Measurements from ENCODE around the gene COL23A1. TPM values are rescaled to one million over a fixed set of nuclear protein-coding genes. Genes with fewer than 3 reads are reported as not detected.

The COL23A1 gene
- total and polyA plus RNA-seq, 2 donors (not counting 1 experiment from before 2014, with no cell fraction given): 0.20 TPM; not detected in 1

DNA sequence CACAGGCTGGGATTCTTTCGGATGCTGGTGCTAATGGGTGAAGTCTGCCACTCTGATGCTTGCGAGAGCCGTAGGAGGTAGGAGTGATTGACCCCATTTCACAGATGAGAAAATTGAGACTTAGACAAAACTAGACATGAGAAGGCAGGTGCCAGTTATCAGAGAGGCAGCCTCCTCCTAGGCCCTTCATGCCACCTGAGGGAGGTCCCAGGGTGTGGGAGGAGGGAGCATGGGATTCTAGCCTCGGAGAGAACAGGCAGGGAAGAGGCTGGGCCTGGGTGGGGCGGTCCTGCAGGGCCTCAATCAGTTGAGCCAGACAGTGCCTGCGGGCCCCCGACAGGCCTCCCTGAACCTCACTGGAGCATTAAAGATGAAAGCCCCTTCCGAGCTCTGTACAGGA, 112.4 kb downstream of the COL23A1 start:
- H4K20me1 ChIP-seq (ENCODE audit: control insufficient read depth, insufficient read depth, low read length, poor library complexity, severe bottlenecking): no peaks in the 10 kb centered on the region
- H3K4me1 Mint-ChIP-seq: no peaks in the 10 kb centered on the region
- intact Hi-C loops (cut with micrococcal nuclease): no loop called here
- H3K4me3 Mint-ChIP-seq: no peak overlapping the region
- WGBS (ENCODE audit: insufficient coverage): 84% methylated on average over 6 of the region's 8 CpGs
- TF ChIP-seq EZH2 (IDR thresholded peaks at IDR 0.05; ENCODE audit: borderline replicate concordance, insufficient read depth, low read depth, low read length, poor library complexity, severe bottlenecking): no peak
- TF ChIP-seq, protein P1, sequence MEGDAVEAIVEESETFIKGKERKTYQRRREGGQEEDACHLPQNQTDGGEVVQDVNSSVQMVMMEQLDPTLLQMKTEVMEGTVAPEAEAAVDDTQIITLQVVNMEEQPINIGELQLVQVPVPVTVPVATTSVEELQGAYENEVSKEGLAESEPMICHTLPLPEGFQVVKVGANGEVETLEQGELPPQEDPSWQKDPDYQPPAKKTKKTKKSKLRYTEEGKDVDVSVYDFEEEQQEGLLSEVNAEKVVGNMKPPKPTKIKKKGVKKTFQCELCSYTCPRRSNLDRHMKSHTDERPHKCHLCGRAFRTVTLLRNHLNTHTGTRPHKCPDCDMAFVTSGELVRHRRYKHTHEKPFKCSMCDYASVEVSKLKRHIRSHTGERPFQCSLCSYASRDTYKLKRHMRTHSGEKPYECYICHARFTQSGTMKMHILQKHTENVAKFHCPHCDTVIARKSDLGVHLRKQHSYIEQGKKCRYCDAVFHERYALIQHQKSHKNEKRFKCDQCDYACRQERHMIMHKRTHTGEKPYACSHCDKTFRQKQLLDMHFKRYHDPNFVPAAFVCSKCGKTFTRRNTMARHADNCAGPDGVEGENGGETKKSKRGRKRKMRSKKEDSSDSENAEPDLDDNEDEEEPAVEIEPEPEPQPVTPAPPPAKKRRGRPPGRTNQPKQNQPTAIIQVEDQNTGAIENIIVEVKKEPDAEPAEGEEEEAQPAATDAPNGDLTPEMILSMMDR (IDR thresholded peaks at IDR 0.05): no peak
- no peak overlapping the region for H3K27ac ChIP-seq (ENCODE audit: low read length in 2 of 2)
- H3K27ac Mint-ChIP-seq: no peak overlapping the region
- ChIA-PET CTCF (no interaction called here), POLR2A (no interaction called here)
- no peak overlapping the region for H2AFZ ChIP-seq (ENCODE audit: insufficient read depth, low read depth, low read length, poor library complexity, severe bottlenecking)
- no peak overlapping the region for H3K4me2 ChIP-seq (replicated peaks; ENCODE audit: low read depth, low read length, poor library complexity, severe bottlenecking)
- H3K9me3 ChIP-seq (ENCODE audit: control extremely low read depth in 1 of 3, control insufficient read depth in 2 of 3, insufficient read depth in 1 of 3, low read length in 2 of 3): peaks cover 0 to 8% (median 0%) of the 10 kb centered on the region in 3 donors
- H3K4me1 ChIP-seq (ENCODE audit: control insufficient read depth in 2 of 2, insufficient read depth in 2 of 2, low read length in 2 of 2): no peaks in the 10 kb centered on the region
- H3K36me3 ChIP-seq (replicated peaks in 1 of 2; ENCODE audit: control extremely low read depth in 1 of 2, control insufficient read depth in 1 of 2, extremely low read depth in 1 of 2, insufficient read depth in 2 of 2, low read length in 1 of 2): no peaks in the 10 kb centered on the region
- H3K9me3 Mint-ChIP-seq (ENCODE audit: insufficient read depth): peaks cover 4% of the 10 kb centered on the region
- H3K4me3 ChIP-seq (ENCODE audit: control extremely low read depth in 1 of 5, extremely low read depth in 1 of 5, insufficient read depth in 1 of 5, low read depth in 2 of 5, low read length in 4 of 5): no peak overlapping the region
- H3K79me2 ChIP-seq (ENCODE audit: control insufficient read depth, insufficient read depth, low read length): no peaks in the 10 kb centered on the region
- H3K27me3 Mint-ChIP-seq: peaks cover 24% of the 10 kb centered on the region
- no peak for DNase-seq
- ATAC-seq (ENCODE audit: low read depth): no peak
- no peaks in the 10 kb centered on the region for H3K27me3 ChIP-seq (replicated peaks in 1 of 4; ENCODE audit: control extremely low read depth in 1 of 4, control insufficient read depth in 3 of 4, insufficient read depth in 4 of 4, low read length in 3 of 4)
- H3K9ac ChIP-seq (ENCODE audit: low read length): no peak overlapping the region

DNA sequence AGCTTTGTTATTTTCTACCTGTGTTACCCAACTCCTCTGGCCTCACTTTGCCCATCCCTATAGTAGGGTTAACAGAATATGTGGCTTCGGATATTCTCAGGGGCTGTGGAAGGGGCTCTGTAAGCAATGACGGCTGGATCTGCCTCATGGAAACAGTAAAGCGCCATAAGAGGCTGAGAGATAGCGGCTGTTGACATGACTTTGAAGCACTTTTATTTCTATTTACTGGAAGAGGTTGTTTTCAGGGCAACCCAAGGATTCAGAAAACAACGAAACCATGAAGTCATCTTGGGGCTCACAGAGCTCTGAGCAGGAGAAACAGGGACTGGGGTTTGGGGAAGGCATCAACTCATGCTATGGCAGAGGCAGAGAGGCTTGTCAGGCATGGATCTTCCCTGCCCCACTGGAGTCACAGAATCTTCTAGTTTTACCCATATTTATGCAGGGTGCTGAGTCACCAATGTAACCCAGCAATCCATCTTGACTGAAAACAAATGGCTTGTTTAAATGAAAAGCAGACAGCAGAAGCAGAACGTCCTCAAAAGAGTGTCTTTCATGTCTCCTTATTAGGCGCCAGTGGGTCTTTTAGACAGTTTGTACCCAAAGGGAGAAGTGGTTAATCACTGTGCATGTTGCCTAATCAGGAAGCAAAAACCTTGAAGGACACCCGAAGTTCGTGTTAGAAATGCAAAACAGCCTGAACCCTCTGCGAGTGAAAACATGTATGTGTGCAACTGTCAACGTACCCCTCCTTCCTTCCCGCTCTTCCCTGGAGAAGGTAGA, 113.0 kb downstream of the COL23A1 start:
- Histone ChIP-seq H3K4me2 (replicated peaks; ENCODE audit: low read depth, low read length, poor library complexity, severe bottlenecking) (no peak overlapping the region), H3K9ac (ENCODE audit: low read length) (no peak overlapping the region), H3K36me3 (replicated peaks in 1 of 2; ENCODE audit: control extremely low read depth in 1 of 2, control insufficient read depth in 1 of 2, extremely low read depth in 1 of 2, insufficient read depth in 2 of 2, low read length in 1 of 2) (no peaks in the 10 kb centered on the region), H2AFZ (ENCODE audit: insufficient read depth, low read depth, low read length, poor library complexity, severe bottlenecking) (no peak overlapping the region), H3K27me3 (replicated peaks in 1 of 4; ENCODE audit: control extremely low read depth in 1 of 4, control insufficient read depth in 3 of 4, insufficient read depth in 4 of 4, low read length in 3 of 4) (no peaks in the 10 kb centered on the region), H3K4me1 (ENCODE audit: control insufficient read depth in 2 of 2, insufficient read depth in 2 of 2, low read length in 2 of 2) (no peaks in the 10 kb centered on the region), H3K79me2 (ENCODE audit: control insufficient read depth, insufficient read depth, low read length) (no peaks in the 10 kb centered on the region), H4K20me1 (ENCODE audit: control insufficient read depth, insufficient read depth, low read length, poor library complexity, severe bottlenecking) (no peaks in the 10 kb centered on the region), H3K27ac (ENCODE audit: low read length in 2 of 2) (no peak overlapping the region), H3K4me3 (ENCODE audit: control extremely low read depth in 1 of 5, extremely low read depth in 1 of 5, insufficient read depth in 1 of 5, low read depth in 2 of 5, low read length in 4 of 5) (no peak overlapping the region), H3K9me3 (ENCODE audit: control extremely low read depth in 1 of 3, control insufficient read depth in 2 of 3, insufficient read depth in 1 of 3, low read length in 2 of 3) (peaks cover 0 to 3% (median 0%) of the 10 kb centered on the region in 3 donors)
- Mint-ChIP-seq H3K4me1 (no peaks in the 10 kb centered on the region), H3K4me3 (no peak overlapping the region), H3K27me3 (peaks cover 24% of the 10 kb centered on the region), H3K9me3 (ENCODE audit: insufficient read depth) (peaks cover 4% of the 10 kb centered on the region), H3K27ac (no peak overlapping the region)
- ATAC-seq (ENCODE audit: low read depth) (no peak), DNase-seq (no peak)
- CTCF ChIA-PET: no interaction called here
- intact Hi-C loops (cut with micrococcal nuclease): no loop called here
- 12% methylated on average over 3 of the region's 12 CpGs for WGBS (ENCODE audit: insufficient coverage)
- TF ChIP-seq EZH2 (IDR thresholded peaks at IDR 0.05; ENCODE audit: borderline replicate concordance, insufficient read depth, low read depth, low read length, poor library complexity, severe bottlenecking): no peak
- TF ChIP-seq, protein P1 (IDR thresholded peaks at IDR 0.05): no peak
- POLR2A ChIA-PET: no interaction called here

All from B cell (primary cell).